Activated CD4-positive, CD25-positive, alpha-beta regulatory T cell treated with anti-CD3 and anti-CD28 coated beads, Interleukin-2, amount 50 U/mL, for 72 hours (primary cell): ENCODE data around the gene PSRC1.
A peak's percentile ranks its signal among the peaks of the same experiment; 100 is the strongest.
"Not testable (repeated sequence)": the region's sequence is repeated elsewhere in the genome, so short reads cannot be mapped to it uniquely, and the experiment has no call there.

Source experiments
- DNase-seq: peaks from one replicate; pipeline ENCODE4 v3.0.0; 2021

Gene PSRC1

DNA sequence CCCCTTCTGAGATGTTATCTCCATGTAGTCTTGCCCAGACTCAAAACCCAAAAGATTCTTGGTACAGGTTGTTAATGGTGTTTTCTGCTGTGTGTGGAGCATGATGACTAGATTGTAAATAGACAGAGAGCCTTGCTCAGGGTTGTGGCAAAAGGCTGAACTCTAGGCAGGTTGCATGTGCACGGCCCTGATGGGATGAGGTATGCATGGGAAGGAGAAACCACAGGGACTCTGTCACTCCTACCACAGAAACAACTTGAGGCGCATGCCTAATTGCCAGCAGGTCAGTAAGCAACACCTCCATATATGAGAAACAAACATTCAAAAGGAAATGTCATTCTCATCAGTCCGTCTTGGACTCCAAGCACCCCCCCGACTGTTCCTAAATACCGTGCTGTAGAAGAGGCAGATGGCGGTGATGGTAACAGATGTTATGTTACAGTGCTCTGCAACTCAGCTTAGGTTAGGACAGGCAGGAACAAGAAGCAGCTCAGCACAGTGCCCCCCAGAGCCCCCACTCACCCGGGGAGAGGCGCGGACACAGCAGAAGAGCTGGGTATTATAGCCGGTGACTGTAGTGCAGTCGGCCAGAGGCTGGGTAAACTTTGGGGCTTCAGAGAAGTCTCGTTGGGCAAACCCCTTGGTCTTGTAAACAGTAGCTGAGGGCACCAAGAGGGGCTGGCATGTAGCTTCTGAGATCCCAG is 12.9 kb upstream of the PSRC1 start:
- no peak for DNase-seq

DNA sequence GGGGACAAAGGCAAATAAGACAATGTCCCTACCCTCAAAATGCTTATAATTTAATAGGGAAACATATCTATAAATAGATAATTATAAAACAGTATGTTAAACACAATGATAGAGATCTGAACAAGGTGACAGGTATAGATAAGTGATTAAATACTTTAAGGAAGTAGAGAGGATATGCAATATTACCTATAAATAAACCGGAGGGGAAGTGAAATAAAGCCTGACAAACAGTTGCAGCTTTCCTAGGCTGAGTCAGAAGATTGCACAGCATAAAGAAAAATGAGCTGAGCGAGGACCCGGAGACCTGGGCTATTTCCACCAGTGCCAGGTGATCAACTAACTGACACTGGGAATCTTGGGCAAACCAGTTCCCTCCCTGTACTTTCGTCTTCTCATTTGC is 11.5 kb upstream of the PSRC1 start:
- no peak for DNase-seq

DNA sequence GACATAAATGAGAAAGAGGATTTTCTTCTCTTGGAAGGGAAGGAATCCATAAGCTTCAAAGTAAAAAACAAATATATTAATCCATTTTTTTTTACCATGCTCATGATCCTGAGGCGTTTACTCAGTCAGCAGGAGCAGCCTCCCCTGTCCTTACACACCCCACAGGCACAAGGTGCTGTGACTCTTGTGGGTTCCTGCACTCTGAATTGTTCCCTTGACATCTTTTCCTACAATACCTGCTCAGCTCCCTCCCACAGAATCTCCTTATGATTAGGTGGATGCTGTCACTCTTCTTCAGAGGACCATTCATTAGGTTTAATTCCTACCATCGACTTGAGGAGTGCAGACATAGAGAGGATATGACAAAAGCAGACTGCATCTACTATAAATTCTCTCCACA is 10.1 kb upstream of the PSRC1 start:
- DNase-seq: no peak

DNA sequence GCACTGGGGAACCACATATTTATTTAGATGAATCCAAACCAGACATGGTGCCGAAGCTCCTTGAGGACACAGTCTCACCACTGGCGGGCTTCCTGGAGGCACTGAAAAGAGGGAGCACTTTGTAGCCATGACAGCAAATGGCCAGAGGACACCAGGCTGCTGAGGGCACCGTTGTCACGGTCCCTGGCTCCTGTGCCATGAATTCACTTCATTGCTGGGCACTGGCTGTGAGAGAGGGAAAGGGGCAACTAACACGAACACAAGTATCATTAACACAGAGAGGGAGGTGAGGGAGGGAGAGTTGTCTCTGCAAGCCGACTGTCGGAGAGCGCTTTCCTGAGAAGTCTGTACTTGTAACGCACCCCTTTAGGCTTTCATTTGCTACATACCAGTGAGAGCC is 9.4 kb upstream of the PSRC1 start:
- DNase-seq: no peak

DNA sequence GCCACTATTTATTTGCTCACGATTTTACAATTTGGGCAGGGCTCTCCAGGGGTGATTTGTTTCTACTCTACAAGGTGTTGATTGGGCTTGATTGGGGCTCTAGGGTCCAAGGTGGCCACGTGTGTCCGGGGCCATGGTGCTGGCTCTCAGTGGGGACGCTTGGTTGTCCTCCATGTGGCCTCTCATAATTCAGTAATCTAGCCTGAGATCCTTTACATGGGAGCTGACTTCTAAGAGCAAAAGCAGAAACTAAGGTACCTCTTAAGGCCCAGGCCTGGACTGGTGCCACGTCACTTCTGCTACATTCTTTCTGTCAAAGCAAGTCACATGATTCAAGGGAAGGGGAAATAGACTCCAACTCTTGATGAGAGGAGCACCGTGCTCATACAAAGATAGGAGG is 8.1 kb upstream of the PSRC1 start:
- no peak for DNase-seq

DNA sequence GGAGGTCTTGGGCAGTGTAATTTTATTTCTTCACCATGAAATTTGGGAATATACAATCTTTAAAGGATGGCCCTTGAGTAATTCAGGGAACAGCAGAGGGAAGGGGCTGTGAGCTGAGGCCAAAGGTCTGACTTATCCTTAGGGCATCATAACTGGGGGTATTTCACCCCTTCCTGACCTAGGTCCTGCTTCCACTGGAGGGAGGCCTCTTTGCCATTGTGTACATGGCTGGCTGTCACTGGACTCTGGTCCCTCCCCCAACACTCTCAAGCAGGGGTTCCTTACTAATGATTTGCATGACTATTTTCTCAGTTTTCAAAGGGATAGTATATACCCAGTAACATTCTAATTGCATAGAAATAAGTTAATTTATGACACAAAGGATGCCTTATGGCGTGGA is 7.2 kb upstream of the PSRC1 start:
- no peak for DNase-seq

DNA sequence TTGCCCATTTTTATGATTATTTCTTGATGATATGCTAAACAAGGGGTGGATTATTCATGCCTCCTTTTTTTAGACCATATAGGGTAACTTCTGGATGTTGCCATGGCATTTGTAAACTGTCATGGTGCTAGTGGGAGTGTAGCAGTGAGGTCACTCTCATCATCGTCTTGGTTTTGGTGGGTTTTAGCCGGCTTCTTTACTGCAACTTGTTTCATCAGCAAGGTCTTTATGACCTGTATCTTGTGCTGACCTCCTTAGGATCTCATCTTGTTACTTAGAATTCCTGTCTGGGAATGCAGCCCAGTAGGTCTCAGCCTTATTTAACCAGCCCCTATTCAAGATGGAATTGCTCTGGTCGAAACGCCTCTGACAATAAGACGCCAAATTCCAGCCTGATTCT is 3.8 kb upstream of the PSRC1 start:
- DNase-seq: not testable (repeated sequence)

DNA sequence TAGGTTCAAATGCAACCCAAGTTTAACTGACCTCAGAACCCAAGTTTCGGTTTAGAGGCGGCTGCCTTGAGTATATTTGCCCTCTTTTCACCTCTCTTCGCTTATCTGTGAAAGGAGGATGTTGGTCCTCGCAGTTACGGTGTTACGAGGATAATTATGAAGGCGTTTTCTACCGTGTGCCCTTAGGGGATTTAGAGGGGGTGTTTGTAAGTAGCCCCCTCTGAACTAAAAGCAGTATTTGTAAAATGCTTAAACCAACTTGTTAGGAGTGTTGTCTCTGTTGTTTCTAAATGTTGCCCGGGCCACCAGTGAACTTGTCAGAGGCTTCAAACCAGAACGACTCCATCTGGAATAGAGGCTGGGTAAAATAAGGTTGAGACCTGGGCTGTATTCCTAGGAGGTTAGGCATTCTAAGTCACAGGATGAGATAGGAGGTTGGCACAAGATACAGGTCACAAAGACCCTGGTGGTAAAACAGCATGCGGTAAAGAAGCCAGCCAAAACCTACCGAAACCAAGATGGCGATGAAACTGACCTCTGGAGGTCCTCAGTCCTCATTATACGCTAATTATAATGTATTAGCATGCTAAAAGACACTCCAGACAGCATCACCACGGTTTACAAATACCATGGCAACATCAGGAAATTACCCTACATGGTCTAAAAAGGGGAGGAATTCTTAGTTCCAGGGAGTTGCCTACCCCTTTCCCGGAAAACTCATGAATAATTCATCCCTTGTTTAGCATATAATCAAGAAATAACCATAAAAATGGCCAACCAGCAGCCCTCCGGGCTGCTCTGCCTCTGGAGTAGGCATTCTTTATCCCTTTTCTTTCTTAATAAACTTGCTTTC is 1.0 kb upstream of the PSRC1 start:
- DNase-seq: no peak

DNA sequence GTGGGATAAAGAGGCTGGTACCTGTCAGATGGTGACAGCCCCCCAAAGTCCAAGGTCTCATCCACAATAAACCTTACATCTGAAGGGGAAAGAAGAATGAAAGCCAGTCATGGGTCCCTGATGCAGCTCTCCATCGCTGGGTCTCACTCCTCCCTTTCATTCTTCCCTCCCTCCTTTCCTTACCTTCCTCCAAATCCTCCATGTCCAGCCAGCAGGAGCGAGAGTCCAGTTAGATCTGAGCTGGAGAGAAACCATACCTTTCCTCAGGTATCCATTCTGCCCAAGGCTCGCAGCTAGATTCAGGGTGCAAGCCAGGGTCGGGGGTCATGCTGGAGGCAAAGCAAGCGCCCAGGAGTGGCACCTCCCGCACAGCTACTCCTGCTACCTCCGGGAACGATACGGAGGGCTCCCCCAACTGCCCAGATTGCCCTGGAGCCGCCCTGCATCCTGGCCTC is 421 bp downstream of the PSRC1 start:
- no peak for DNase-seq

DNA sequence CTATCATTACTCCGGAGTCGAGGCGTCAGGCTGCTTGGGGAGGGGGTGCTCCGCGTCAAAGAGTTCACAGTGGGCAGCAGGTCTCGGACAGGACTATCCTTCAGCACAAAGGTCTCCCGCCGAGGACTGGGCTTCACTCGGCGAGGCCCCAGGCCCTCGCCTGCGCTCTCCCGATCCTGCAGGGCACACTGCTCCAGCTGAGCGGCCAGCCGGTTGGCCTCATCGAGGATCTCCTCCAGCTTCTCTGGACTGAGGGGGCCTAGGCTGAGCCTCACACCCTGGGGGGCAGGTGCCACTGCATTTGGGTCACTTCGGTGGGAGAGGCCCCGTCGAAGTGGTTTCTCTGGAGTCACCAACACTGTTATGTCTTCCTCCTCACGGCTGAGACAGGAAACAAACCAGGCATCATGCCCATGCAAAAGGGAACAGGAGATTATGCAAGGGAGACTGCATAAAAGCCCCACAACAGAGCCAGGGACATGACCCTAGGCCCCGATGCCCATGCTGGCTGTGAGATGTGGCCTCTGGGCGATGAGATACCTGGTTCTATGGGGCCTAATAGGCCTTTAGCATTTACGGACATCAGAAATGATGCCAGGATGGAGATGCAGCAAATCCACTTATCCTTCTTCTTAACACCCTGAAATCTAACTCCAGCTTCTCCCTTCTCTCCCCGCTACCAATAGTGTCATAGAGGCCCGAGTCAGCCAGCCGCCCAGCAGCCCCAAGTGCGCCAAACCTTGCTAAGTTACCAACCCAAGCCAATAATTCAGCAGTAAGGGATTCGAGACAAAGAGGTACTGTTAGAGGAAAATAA is 1.1 kb downstream of the PSRC1 start:
- no peak for DNase-seq

DNA sequence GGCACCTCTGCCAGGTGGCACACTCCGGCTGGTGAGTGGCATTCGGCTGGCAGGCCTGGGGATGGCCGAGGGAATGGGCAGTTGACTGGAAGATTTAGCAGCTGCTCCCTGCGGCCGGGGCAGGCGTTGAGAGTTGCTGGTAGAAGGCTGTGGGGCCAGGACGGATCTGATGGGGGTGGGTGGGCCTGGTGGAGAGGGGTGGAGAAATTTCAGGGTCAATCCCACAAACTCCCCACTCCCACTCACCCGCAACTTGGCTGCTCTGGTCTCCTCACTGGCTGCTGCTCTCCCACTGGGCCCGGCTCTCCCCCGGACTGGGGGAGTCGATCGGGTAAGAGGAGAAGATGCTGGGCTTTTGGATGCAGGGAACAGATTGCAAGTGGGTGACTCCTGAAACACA is 2.1 kb downstream of the PSRC1 start:
- DNase-seq: no peak

DNA sequence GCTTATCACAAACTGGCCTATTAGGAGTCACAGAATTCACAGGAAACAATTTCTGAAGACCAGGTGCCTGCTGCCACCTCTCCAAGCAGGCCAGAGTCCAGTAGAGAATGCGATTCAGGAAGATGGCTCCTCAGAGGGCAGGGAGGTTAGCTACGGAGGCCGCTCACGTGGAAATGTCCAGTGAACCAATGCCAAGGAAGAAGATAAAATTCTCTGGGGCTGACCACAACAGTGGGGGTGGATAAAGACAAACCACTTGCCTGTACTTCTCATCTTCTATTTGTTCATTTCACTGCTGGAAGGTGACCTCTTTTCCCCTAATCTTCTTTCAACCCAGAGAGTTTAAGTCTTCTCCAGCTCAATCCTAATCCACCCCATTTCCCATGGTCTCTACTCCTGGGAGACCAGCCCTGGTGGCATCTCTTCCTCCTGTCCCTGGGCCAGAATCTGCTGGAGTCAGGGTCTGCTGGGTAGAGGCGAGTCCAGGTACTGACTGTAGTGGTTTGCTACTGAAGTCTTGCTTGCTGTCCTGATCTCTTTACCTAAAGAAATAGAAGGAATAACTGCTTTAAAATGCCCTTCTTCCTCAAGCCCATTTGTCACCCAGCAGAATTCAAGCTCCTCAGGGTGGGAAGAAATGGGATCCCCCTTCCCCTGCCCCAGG is 3.2 kb downstream of the PSRC1 start:
- DNase-seq: no peak

DNA sequence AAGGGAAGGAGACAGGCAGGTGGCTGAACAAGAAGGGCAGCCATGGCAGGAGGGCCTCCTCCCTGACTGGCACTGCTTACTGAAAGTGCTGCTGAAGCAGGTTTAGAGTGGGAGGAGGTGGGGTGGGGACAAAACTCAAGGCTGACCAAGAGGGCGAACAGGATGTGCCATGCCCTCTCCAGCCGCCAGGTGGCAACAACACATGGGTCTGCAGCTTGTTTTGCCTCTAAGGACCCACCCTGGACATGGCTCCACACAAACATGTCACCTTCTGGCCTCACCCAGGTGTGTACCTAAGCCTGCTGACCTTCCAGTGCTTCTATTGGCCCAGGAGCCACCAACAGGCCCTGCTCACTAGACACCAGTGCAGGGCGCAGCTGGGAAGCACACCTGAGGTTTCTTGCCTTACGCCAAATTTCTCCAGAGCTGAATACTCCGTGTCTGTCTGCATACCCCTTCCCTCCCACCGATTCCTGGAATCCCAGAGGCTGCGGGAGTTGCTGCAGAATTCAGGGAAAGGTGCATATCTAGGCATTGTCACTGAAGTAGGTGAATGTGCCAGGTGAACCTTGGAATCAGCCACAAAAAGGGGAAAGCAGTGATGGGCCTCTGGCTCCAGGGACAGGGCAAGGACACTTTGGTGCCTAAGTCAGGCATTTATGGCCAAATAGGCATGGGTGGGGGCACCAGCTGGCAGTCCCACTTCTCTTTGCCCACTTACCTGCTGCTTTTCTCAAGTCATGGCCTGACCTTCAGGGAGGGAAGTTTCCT is 5.3 kb downstream of the PSRC1 start:
- DNase-seq: peak; percentile 78

DNA sequence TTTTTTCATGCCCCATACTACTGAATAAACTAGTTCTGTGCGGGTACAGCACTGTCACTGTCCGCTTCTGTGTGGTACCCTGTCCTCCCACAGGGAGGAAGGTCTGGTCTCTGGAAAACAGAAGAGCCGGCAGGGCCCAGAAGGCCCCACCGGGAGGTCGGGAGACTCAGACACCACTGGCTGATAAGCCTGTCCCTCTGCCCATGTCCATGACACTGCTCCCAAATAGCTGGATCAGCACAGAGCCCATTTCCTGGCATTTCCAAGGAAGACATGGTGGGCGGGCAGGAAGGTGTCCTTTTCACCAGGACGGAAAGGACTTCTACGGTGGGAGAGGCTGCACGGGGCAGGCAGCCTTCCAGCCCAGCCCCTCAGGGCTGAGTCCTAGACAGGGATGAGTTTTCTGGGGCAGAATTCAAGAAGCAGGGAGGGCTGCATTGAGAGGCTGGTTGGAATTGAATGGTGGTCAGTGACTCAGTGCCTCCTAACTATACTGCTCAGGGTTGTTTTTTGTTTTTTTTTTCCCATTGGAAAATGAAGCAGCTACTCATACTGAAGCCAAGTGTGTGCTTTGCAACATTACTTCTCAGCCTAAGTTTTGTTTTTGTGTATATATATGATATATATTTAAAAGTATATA is 7.1 kb downstream of the PSRC1 start:
- no peak for DNase-seq

DNA sequence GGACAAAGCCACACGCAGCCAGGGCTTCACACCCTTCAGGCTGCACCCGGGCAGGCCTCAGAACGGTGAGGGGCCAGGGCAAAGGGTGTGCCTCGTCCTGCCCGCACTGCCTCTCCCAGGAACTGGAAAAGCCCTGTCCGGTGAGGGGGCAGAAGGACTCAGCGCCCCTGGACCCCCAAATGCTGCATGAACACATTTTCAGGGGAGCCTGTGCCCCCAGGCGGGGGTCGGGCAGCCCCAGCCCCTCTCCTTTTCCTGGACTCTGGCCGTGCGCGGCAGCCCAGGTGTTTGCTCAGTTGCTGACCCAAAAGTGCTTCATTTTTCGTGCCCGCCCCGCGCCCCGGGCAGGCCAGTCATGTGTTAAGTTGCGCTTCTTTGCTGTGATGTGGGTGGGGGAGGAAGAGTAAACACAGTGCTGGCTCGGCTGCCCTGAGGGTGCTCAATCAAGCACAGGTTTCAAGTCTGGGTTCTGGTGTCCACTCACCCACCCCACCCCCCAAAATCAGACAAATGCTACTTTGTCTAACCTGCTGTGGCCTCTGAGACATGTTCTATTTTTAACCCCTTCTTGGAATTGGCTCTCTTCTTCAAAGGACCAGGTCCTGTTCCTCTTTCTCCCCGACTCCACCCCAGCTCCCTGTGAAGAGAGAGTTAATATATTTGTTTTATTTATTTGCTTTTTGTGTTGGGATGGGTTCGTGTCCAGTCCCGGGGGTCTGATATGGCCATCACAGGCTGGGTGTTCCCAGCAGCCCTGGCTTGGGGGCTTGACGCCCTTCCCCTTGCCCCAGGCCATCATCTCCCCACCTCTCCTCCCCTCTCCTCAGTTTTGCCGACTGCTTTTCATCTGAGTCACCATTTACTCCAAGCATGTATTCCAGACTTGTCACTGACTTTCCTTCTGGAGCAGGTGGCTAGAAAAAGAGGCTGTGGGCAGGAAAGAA is 8.1 kb downstream of the PSRC1 start:
- no peak for DNase-seq

DNA sequence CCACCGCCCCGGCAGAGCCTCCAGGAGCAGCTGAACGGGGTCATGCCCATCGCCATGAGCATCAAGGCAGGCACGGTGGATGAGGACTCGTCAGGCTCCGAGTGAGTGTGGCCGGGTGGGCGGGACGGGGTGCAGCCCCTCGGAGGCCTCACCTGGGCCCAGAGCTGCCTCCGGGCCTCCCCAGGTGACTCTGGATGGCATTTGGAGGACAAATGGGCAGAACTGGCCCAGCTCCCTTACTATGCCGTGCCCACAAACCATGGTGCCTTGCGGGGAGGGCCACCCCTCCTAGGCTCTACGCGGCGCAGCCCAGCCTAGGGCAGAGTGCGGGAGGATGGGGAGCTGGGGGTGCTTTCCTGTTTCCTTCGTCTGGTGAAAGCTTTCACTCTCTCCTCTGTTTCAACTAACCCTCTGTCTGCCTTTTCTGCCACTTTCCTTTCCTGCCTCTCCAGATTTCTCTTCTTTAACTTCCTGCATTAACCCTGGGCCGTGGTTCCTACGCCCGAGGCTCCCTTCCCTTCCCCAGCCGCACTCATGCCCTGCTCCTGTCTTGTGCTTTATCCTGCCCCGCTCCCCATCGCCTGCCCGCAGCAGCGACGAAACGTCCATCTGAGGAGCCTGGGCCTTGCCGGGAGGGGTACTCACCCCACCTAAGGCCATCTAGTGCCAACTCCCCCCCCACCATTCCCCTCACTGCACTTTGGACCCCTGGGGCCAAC is 9.2 kb downstream of the PSRC1 start:
- DNase-seq: no peak

DNA sequence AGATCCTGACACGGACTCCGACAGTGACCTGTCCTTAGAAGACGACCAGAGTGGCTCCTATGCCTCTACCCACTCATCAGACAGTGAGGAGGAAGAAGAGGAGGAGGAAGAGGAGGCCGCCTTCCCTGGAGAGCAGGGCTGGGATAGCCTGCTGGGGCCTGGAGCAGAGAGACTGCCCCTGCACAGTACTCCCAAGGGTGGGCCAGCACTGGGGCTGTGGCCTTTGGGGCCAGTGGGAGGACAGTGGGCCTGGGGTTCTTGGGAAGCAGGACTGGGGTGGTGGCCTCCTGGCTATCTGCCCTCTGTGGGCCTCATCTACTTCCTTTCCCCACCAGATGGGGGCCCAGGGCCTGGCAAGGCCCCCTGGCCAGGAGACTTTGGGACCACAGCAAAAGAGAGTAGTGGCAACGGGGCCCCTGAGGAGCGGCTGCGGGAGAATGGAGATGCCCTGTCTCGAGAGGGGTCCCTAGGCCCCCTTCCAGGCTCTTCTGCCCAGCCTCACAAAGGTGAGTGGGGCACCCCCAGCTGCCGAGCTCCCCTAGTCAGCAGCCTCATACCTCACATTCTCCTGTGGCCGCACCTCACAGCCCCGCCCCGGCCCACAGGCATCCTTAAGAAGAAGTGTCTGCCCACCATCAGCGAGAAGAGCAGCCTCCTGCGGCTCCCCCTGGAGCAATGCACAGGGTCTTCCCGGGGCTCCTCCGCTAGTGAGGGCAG is 10.0 kb downstream of the PSRC1 start:
- DNase-seq: no peak

DNA sequence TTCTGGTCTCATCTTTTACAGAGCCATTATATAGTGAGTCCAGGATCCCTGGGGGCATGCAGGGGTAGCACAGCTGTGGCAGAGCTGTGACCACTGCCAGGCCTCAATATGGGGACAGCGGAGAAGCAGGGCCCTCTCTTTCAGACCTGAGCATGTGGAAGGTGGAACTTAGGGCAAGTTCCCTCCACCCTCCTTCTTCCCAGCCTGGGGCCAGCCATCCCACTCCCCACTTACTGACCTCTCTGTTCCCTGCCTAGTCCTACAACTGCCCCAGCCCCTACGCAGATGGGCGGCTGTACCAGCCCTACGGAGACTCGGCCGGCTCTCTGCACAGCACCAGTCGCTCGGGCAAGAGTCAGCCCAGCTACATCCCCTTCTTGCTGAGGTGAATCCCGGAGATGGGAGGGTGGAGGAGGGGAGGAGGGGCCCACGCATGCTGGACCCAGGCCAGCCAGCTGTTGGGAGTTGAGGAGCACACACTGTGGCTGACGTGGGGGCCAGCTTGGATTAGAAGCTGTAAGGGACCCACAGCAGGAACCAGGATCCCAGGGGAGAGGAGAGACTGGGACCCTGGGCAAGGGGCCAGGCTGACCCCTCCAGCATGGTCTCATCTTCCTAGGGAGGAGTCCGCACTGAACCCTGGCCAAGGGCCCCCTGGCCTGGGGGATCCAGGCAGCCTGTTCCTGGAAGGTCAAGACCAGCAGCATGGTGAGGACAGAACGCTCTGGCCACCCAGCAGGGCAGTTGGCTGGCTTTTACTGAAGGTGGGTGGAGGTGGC is 10.7 kb downstream of the PSRC1 start:
- DNase-seq: no peak
